HepG2 (cell line): ENCODE data around the gene IL16. TPM values are rescaled to one million over a fixed set of nuclear protein-coding genes. Genes with fewer than 3 reads are reported as not detected.

Source experiments
- ATAC-seq: fragments of 200-7000 bp; cut with Tn5 transposase; 3 replicates; pipeline ENCODE4 v1.9.1; 2020; ENCODE audit warnings: mild to moderate bottlenecking, moderate library complexity
- BruUV-seq: library from RNA; stranded (reverse); fragments of 400-500 nt; replicated peaks from 2 replicates; lab custom pipeline; 2021; lab: Mats Ljungman, UMichigan
- CTCF ChIA-PET: fragments of 300-600 bp; formaldehyde crosslinking; extraction: SDS; loops from one replicate; lab custom pipeline; 2021; ENCODE audit warnings: low total read pairs, inconsistent platforms, low intra/inter-chr PET ratio; lab: Yijun Ruan, JAX
- POLR2A ChIA-PET: fragments of 350-600 bp; sonication (Branson Sonifier 250); formaldehyde crosslinking; loops from one replicate; lab custom pipeline; 2020; ENCODE audit warnings: antibody characterized with exemption, inconsistent platforms; lab: Yijun Ruan, JAX
- DNase-seq: peaks from one replicate; pipeline ENCODE4 v3.0.0-alpha.2; 2015; ENCODE audit warnings: low spot score
- FAIRE-seq: peaks from 3 replicates; lab custom pipeline; 2011; peaks lifted over from hg19 to GRCh38; lab: Jason Lieb, UNC
- H2AFZ ChIP-seq: one replicate; pipeline ENCODE4 v1.6.1; 2011; ENCODE audit warnings: low read length, inconsistent platforms
- H3K27ac ChIP-seq: fragments of 300-600 bp; 3 replicates; pipeline ENCODE4 v1.8.0; 2011; ENCODE audit warnings: mixed run types, mild to moderate bottlenecking, mixed read lengths, low read length, inconsistent platforms; ENCODE audit not compliant: insufficient read depth; ENCODE audit errors: extremely low read length
- H3K27me3 ChIP-seq, 2 experiments: fragments of 200-600 bp in 1 of 2; 2 replicates in 1 of 2; 3 replicates in 1 of 2; pipeline versions ENCODE4 v1.6.0 to v1.8.0; 2011; ENCODE audit warnings: low read length in 2 of 2, mild to moderate bottlenecking in 2 of 2, moderate library complexity in 2 of 2, inconsistent platforms in 1 of 2; ENCODE audit not compliant: insufficient read depth in 2 of 2, control insufficient read depth in 1 of 2
- H3K36me3 ChIP-seq, 2 experiments: fragments of 200-600 bp in 1 of 2; replicated peaks in 1 of 2; 2 replicates in 1 of 2; 3 replicates in 1 of 2; pipeline versions ENCODE4 v1.5.1 to v1.8.0; 2011; ENCODE audit warnings: low read length in 2 of 2, inconsistent platforms in 1 of 2; ENCODE audit not compliant: insufficient read depth in 2 of 2, control insufficient read depth in 1 of 2
- H3K4me1 ChIP-seq: 2 replicates; pipeline ENCODE4 v1.5.1; 2012; ENCODE audit warnings: low read length, inconsistent platforms; ENCODE audit not compliant: insufficient read depth
- H3K4me2 ChIP-seq: 2 replicates; pipeline ENCODE4 v1.6.0; 2011; ENCODE audit warnings: low read depth, low read length, inconsistent platforms
- H3K4me3 ChIP-seq, 3 experiments: fragments of 200-600 bp in 1 of 3; sonication (generic), shearing (Covaris generic) in 1 of 3; replicated peaks in 1 of 3; 2 replicates each; pipeline ENCODE4 v1.5.1; 2011 to 2016; ENCODE audit warnings: low read length in 3 of 3, inconsistent platforms in 2 of 3, low read depth in 2 of 3, mild to moderate bottlenecking in 2 of 3, control low read depth in 1 of 3, mixed read lengths in 1 of 3; ENCODE audit not compliant: insufficient read depth in 1 of 3
- H3K79me2 ChIP-seq: one replicate; pipeline ENCODE4 v1.6.1; 2011; ENCODE audit warnings: low read length, inconsistent platforms; ENCODE audit not compliant: insufficient read depth
- H3K9ac ChIP-seq: 2 replicates; pipeline ENCODE4 v1.6.0; 2011; ENCODE audit warnings: mild to moderate bottlenecking, low read depth, low read length, inconsistent platforms; ENCODE audit not compliant: insufficient read depth
- H3K9me3 ChIP-seq: 2 replicates; pipeline ENCODE4 v1.5.1; 2012; ENCODE audit warnings: mild to moderate bottlenecking, low read length
- H4K20me1 ChIP-seq: 2 replicates; pipeline ENCODE4 v1.6.0; 2011; ENCODE audit warnings: inconsistent platforms, mild to moderate bottlenecking, low read length, moderate library complexity; ENCODE audit not compliant: insufficient read depth
- BCL3 ChIP-seq: sonication (generic); formaldehyde crosslinking; IDR thresholded peaks from 2 replicates; pipeline ENCODE4 v1.5.1; 2020; ENCODE audit warnings: mild to moderate bottlenecking, missing genetic modification reagents, moderate library complexity
- MYPOP ChIP-seq: sonication (generic); formaldehyde crosslinking; IDR thresholded peaks from 2 replicates; pipeline ENCODE4 v1.8.1; 2023; ENCODE audit warnings: mild to moderate bottlenecking, moderate library complexity, missing genetic modification reagents
- NAIF1 ChIP-seq: sonication (generic); formaldehyde crosslinking; IDR thresholded peaks from 2 replicates; pipeline ENCODE4 v1.5.0; 2020; ENCODE audit warnings: mild to moderate bottlenecking, missing genetic modification reagents, borderline replicate concordance
- NR2F6 ChIP-seq, 2 experiments: IDR thresholded peaks; 2 replicates each; pipeline ENCODE4 v1.6.1; 2016; ENCODE audit warnings: antibody characterized with exemption in 1 of 2, mild to moderate bottlenecking in 1 of 2
- ZNF331 ChIP-seq: sonication (generic); formaldehyde crosslinking; IDR thresholded peaks from 2 replicates; pipeline ENCODE4 v1.4.0; 2020; ENCODE audit warnings: missing genetic modification reagents
- ZNF850 ChIP-seq: sonication (generic); formaldehyde crosslinking; conservative IDR thresholded peaks from 2 replicates; pipeline ENCODE4 v1.9.0; 2021; ENCODE audit warnings: mild to moderate bottlenecking, missing genetic modification reagents
- WGBS: methylation state at CpG from one replicate; pipeline ENCODE4 v1.1.6; 2017; ENCODE audit warnings: low lambda C conversion rate; 5-methylcytosine and 5-hydroxymethylcytosine counted together
- in situ Hi-C: cut with HindIII; loops from 2 replicates; pipeline ENCODE4 v1.10.0; 2017; ENCODE audit warnings: low pct_unique_long_range_greater_than_20kb; ENCODE audit not compliant: extremely low pct_ligation_motif_present
- intact Hi-C: fragments of 100-400 bp; cut with micrococcal nuclease; formaldehyde crosslinking; loops from one replicate; pipeline ENCODE4 v1.10.0; 2022; ENCODE audit not compliant: unreplicated experiment
- polyA plus RNA-seq, 8 experiments: library from polyadenylated mRNA; depleted of rRNA in 3 of 8; stranded (reverse) in 7 of 8; unstranded in 1 of 8; fragments of >200 nt; fragmentation: Illumina TruSeq in 4 of 8; extraction: Trizol in 4 of 8; gene quantifications; 2 replicates each; pipeline versions ENCODE4 v1.2.1 to v1.2.3, GENCODE V29; 2011 to 2016; ENCODE audit warnings: low read depth in 4 of 8, missing spikeins in 1 of 8, mixed read lengths in 1 of 8; ENCODE audit not compliant: insufficient read depth in 1 of 8
- total RNA-seq, 5 experiments: library from RNA; depleted of rRNA; stranded (reverse); fragments of >200 nt; fragmentation: Illumina TruSeq; extraction: Trizol; gene quantifications; 2 replicates each; pipeline ENCODE4 v1.2.3, GENCODE V29; 2016; ENCODE audit warnings: low read depth in 1 of 5

IL16 gene
- total and polyA plus RNA-seq, 2 of the 13 experiments (the other 11 are each of a cell fraction or from before 2014, with no cell fraction given) = 0.03 TPM; not detected in 1

GRCh38 chr15:81356252-81356651 is 159.6 kb downstream of the IL16 start:
- Histone ChIP-seq H3K27ac (no peak overlapping the region), H3K79me2 (no peaks in the 10 kb centered on the region), H3K36me3 (no peaks in the 10 kb centered on the region), H3K9me3 (no peaks in the 10 kb centered on the region), H3K9ac (no peak overlapping the region), H3K4me2 (no peak overlapping the region), H4K20me1 (no peaks in the 10 kb centered on the region), H3K27me3 (no peaks in the 10 kb centered on the region), H3K4me1 (no peaks in the 10 kb centered on the region), H3K4me3 (no peak overlapping the region), H2AFZ (no peak overlapping the region)
- intact Hi-C loops = no loop called here
- no peak for FAIRE-seq
- DNase-seq = no peak
- in situ Hi-C loops = no loop called here
- 43% methylated on average over 3 of the region's 5 CpGs for WGBS
- ChIA-PET CTCF (no interaction called here), POLR2A (no interaction called here)
- no peak for ATAC-seq
- BruUV-seq = no TSS peak
- TF ChIP-seq BCL3 = no peak
- TF ChIP-seq MYPOP (CRISPR knock-in tag) = no peak

GRCh38 chr15:81357180-81357686 is 160.6 kb downstream of the IL16 start:
- H3K36me3 ChIP-seq = no peaks in the 10 kb centered on the region
- H3K27ac ChIP-seq = no peak overlapping the region
- ATAC-seq (no peak), DNase-seq (peak; percentile 1), FAIRE-seq (no peak)
- no peak overlapping the region for H2AFZ ChIP-seq
- ChIA-PET POLR2A (no interaction called here), CTCF (no interaction called here)
- no TSS peak for BruUV-seq
- in situ Hi-C loops = no loop called here
- no peak overlapping the region for H3K4me2 ChIP-seq
- no peaks in the 10 kb centered on the region for H4K20me1 ChIP-seq
- no peaks in the 10 kb centered on the region for H3K79me2 ChIP-seq
- intact Hi-C loops = no loop called here
- H3K4me3 ChIP-seq = no peak overlapping the region
- 30% methylated on average over 4 of the region's 6 CpGs for WGBS
- TF ChIP-seq ZNF331 (CRISPR knock-in tag) (no peak), NR2F6 (IDR thresholded peaks at IDR 0.05) (no peak), NR2F6 (CRISPR knock-in tag; IDR thresholded peaks at IDR 0.05) (no peak), NAIF1 (no peak), ZNF850 (CRISPR knock-in tag) (no peak)
- no peaks in the 10 kb centered on the region for H3K9me3 ChIP-seq
- H3K27me3 ChIP-seq = no peaks in the 10 kb centered on the region
- no peaks in the 10 kb centered on the region for H3K4me1 ChIP-seq
- no peak overlapping the region for H3K9ac ChIP-seq
